Vagina (tissue), 2 donors: ENCODE measurements around the gene SERPINB1. TPM values are rescaled to one million over a fixed set of nuclear protein-coding genes. Genes with fewer than 3 reads are reported as not detected.
"Not testable (repeated sequence)": the region's sequence is repeated elsewhere in the genome, so short reads cannot be mapped to it uniquely, and the experiment has no call there.

Experiments used
- DNase-seq, 2 donors: peaks; one replicate each; pipeline ENCODE4 v3.0.0-alpha.2; 2017; ENCODE audit errors: extremely low spot score in 2 of 2
- H3K27ac ChIP-seq: fragments of 200-600 bp; sonication (generic); one replicate; pipeline ENCODE4 v1.5.1; 2019
- H3K27me3 ChIP-seq: fragments of 200-600 bp; sonication (generic); one replicate; pipeline ENCODE4 v1.5.1; 2019
- H3K36me3 ChIP-seq, 2 donors: fragments of 200-600 bp; sonication (generic); one replicate each; pipeline ENCODE4 v1.5.1; 2017 to 2019
- H3K4me1 ChIP-seq: fragments of 200-600 bp; sonication (generic); one replicate; pipeline ENCODE4 v1.5.1; 2019
- H3K4me3 ChIP-seq, 2 donors: fragments of 200-600 bp; sonication (generic); 1 replicate in 1 of 2; 2 replicates in 1 of 2; pipeline ENCODE4 v1.5.1; 2016 to 2019
- H3K9me3 ChIP-seq: fragments of 200-600 bp; sonication (generic); one replicate; pipeline ENCODE4 v1.5.1; 2019
- CTCF ChIP-seq, 3 experiments: fragments of 450-650 bp in 2 of 3; fragments of 200-600 bp in 1 of 3; sonication (generic) in 1 of 3; IDR thresholded peaks; one replicate each; pipeline ENCODE4 v1.5.1; 2017 to 2019; ENCODE audit warnings: antibody characterized with exemption in 3 of 3, mild to moderate bottlenecking in 2 of 3, moderate library complexity in 2 of 3
- POLR2A ChIP-seq, 2 donors: fragments of 450-650 bp; IDR thresholded peaks; one replicate each; pipeline ENCODE4 v1.6.1; 2017; ENCODE audit warnings: antibody characterized with exemption in 2 of 2, mild to moderate bottlenecking in 2 of 2, moderate library complexity in 2 of 2
- POLR2AphosphoS5 ChIP-seq, 2 donors: sonication (generic); formaldehyde crosslinking; IDR thresholded peaks; one replicate each; pipeline ENCODE4 v1.9.0; 2017; ENCODE audit warnings: antibody characterized with exemption in 2 of 2, mild to moderate bottlenecking in 2 of 2, low read depth in 1 of 2; ENCODE audit not compliant: insufficient read depth in 1 of 2
- intact Hi-C: fragments of 100-400 bp; cut with DNase I; formaldehyde crosslinking; loops from one replicate; pipeline ENCODE4 v1.15.1; 2023
- total RNA-seq: library from RNA; depleted of rRNA; stranded (reverse); fragments of >200 nt; gene quantifications from one replicate; pipeline ENCODE4 v1.2.3, GENCODE V29; 2016

The SERPINB1 gene
- total RNA-seq, 1 donor from 2014 or later = 38.1 TPM

- Histone ChIP-seq H3K9me3 (no peaks in the 10 kb centered on the region), H3K27me3 (no peaks in the 10 kb centered on the region), H3K27ac (no peak overlapping the region), H3K4me3 (no peak overlapping the region), H3K4me1 (peaks cover 14% of the 10 kb centered on the region), H3K36me3 (no peaks in the 10 kb centered on the region)
- TF ChIP-seq CTCF (IDR thresholded peaks at IDR 0.05) (no peak), POLR2A (IDR thresholded peaks at IDR 0.05) (no peak), POLR2AphosphoS5 (IDR thresholded peaks at IDR 0.05; ENCODE audit: insufficient read depth in 1 of 2, low read depth in 1 of 2) (no peak)
- no peak for DNase-seq
- intact Hi-C loops = no loop called here
These were observed 39.8 kb upstream of the SERPINB1 start for GRCh38 chr6:2881423-2881822.

GRCh38 chr6:2880156-2880555 is 38.5 kb upstream of the SERPINB1 start:
- H3K4me3 ChIP-seq, H3K9me3 ChIP-seq: not testable (repeated sequence)

GRCh38 chr6:2877960-2878359 is 36.3 kb upstream of the SERPINB1 start:
- Histone ChIP-seq H3K27ac (peak overlapping the region; percentile 18), H3K4me1 (peaks cover 25% of the 10 kb centered on the region), H3K27me3 (no peaks in the 10 kb centered on the region), H3K9me3 (no peaks in the 10 kb centered on the region), H3K4me3 (no peak overlapping the region), H3K36me3 (no peaks in the 10 kb centered on the region)
- no peak for DNase-seq
- intact Hi-C loops = no loop called here
- TF ChIP-seq POLR2AphosphoS5 (IDR thresholded peaks at IDR 0.05; ENCODE audit: insufficient read depth in 1 of 2, low read depth in 1 of 2) = no peak
- no peak for TF ChIP-seq POLR2A (IDR thresholded peaks at IDR 0.05)
- no peak for TF ChIP-seq CTCF (IDR thresholded peaks at IDR 0.05)

More at GRCh38 chr6:2880156-2880555, 38.5 kb upstream of the SERPINB1 start:
- DNase-seq, H3K36me3 ChIP-seq, H3K27ac ChIP-seq, H3K27me3 ChIP-seq, intact Hi-C loops: not testable (repeated sequence)
- peaks cover 20% of the 10 kb centered on the region for H3K4me1 ChIP-seq

- H3K27ac ChIP-seq = peak overlapping the region; percentile 64
- peaks cover 25% of the 10 kb centered on the region for H3K4me1 ChIP-seq
- TF ChIP-seq POLR2AphosphoS5 (IDR thresholded peaks at IDR 0.05; ENCODE audit: insufficient read depth in 1 of 2, low read depth in 1 of 2) (no peak), CTCF (IDR thresholded peaks at IDR 0.05) (no peak), POLR2A (IDR thresholded peaks at IDR 0.05) (no peak)
- no peaks in the 10 kb centered on the region for H3K9me3 ChIP-seq
- no peak for DNase-seq
- H3K27me3 ChIP-seq = no peaks in the 10 kb centered on the region
- H3K36me3 ChIP-seq = no peaks in the 10 kb centered on the region
- peak overlapping the region in 1 of 2 donors; percentile 61 for H3K4me3 ChIP-seq
- intact Hi-C loops = no loop called here
These were observed 35.6 kb upstream of the SERPINB1 start for GRCh38 chr6:2877057-2877882.

GRCh38 chr6:2876210-2877056 is 34.8 kb upstream of the SERPINB1 start:
- no peaks in the 10 kb centered on the region for H3K36me3 ChIP-seq
- H3K9me3 ChIP-seq = no peaks in the 10 kb centered on the region
- TF ChIP-seq POLR2AphosphoS5 (IDR thresholded peaks at IDR 0.05; ENCODE audit: insufficient read depth in 1 of 2, low read depth in 1 of 2) (peak; percentile 68 to 86), POLR2A (IDR thresholded peaks at IDR 0.05) (peak in 1 of 2 donors; percentile 9), CTCF (IDR thresholded peaks at IDR 0.05) (no peak)
- peaks cover 25% of the 10 kb centered on the region for H3K4me1 ChIP-seq
- intact Hi-C loops = no loop called here
- H3K4me3 ChIP-seq = peak overlapping the region; percentile 55 to 61
- no peak for DNase-seq
- H3K27ac ChIP-seq = peak overlapping the region; percentile 64
- H3K27me3 ChIP-seq = no peaks in the 10 kb centered on the region
